SIG-M5 treated with dmso at 0.1 percent for 504 hours (cell line): Measurements from ENCODE around the gene ZNF565.
"Not testable (repeated sequence)": the region's sequence is repeated elsewhere in the genome, so short reads cannot be mapped to it uniquely, and the experiment has no call there.

Experiments
- DNase-seq: peaks from one replicate; lab custom pipeline; 2025; ENCODE audit not compliant: unreplicated experiment; lab: John Stamatoyannopoulos, UW

The ZNF565 gene

DNA sequence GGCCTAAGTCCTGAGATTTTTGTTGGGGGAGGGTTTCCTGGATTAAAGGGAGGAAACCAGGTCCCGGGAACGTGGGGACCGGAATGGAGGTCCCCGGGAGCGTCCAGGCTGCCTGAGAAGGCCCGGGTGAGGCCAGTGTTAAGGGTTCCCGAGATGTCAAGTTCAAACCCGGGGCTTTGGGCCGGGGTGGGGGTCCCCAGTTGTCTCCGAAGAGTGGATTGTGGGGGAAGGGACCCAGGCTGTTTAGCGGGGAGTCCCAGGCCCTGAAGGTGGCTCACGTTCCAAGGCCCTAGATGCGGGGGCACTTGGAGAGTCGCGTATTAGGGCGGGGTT, 62.5 kb downstream of the ZNF565 start:
- DNase-seq = no peak

DNA sequence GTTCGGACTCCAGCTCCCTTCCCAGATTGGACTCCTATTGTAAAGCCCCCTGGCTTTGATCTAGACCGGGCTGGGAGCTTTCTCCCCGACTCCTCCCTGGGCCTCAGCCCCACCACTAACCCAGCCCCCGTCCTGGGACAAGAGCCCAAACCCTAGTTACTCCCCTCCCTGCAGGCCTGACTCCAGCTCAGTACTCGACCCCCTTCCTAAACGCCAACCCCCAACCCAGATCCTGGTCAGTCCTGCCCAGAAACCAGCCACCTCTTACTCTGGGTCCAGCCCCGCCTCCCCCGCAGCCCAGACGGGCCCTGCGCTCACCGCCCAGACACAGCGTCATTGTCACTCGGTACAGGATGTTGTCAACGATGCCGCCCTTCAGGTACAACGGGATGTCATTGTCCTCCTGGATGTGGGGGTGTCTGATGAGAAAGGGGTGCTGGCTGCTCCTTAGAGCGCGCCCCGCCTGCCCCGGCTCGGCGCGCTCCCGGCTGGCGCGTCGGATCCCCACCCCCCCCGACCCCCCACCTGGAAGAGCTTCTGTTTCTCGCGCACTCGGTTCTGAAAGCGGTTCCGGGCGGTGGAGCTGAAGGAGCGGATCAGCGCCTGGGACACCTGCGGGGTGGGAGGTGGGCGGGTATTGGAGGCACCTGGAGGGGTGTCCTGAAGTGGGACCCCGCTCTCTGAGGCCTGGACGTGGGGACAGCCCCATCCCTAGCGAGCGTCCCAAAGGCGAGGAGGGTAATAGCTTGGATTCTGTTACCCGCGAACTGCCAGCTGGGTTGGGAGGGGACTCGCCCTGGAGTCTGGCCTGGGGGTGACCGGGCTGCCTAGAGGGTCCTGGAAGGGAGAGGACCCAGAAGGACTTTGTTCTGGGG, 63.1 kb downstream of the ZNF565 start:
- no peak for DNase-seq

DNA sequence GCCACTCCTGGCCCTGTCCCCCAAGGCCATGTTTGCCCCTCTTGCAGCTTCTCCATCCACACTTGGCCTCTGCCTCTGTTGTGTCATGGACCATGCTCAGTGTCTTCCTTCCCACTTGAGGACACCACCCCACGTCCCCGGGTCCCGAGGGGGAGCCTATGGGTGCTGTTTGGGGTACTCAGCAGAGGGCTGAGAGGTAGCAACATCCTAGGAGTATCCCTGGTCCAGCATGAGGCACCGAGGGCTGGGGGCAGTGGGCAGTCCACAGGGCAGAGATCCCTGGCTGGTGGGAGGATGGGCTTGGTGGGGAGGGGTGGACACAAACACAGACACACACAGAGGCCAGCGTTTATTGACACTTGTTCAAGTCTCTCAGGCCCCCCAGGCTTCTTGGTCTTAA, 63.9 kb downstream of the ZNF565 start:
- no peak for DNase-seq

DNA sequence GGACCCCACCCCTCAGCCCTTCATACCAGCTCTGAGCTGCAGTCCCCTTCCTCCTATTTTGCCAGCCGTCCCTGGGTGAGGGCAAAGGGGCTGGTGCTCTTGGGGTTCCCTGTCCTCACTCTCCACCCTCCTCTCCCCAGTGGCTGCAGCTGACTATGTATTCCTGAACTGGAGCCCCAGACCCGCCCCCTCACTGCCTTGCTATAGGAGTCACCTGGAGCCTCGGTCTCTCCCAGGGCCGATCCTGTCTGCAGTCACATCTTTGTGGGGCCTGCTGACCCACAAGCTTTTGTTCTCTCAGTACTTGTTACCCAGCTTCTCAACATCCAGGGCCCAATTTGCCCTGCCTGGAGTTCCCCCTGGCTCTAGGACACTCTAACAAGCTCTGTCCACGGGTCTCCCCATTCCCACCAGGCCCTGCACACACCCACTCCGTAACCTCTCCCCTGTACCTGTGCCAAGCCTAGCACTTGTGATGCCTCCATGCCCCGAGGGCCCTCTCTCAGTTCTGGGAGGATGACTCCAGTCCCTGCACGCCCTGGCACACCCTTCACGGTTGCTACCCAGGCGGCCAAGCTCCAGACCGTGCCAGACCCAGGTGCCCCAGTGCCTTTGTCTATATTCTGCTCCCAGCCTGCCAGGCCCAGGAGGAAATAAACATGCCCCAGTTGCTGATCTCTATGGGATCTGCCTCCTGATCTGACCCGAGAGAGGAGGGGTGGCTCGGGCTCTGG, 64.6 kb downstream of the ZNF565 start:
- no peak for DNase-seq

DNA sequence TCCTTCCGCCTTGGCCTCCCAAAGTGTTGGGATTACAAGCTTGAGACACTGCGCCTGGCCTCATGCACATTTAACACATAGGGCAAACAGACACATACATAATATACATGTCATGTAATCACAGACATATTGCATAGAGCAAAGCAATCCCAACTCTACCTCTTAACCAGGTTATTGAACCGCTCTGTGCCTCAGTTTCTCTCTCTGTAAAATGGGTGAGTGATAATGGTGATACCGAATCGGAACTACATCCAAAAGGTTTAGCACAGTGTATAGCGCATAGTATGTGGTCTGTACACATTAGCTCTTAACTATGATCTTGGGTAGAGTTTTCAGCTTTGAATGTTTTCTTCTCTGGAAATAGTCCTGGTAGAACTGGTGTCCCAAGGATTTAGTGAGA, 69.8 kb downstream of the ZNF565 start:
- DNase-seq = no peak

DNA sequence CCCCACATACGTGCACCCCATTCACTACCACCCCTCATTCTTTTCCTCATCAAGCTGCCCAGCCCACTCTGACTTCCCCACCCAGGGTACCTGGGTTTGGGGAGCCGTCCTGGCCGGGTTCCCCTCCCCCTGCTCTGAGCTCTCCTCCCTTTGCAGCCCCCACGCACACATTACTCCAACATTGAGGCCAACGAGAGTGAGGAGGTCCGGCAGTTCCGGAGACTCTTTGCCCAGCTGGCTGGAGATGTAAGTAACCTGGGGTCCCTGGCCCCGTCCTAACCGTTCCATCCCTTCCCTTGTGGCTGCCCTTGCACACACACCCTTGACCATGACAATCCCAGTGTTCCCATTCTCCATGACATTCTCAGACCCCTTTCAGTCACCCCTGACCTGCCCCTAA, 72.0 kb downstream of the ZNF565 start:
- no peak for DNase-seq

DNA sequence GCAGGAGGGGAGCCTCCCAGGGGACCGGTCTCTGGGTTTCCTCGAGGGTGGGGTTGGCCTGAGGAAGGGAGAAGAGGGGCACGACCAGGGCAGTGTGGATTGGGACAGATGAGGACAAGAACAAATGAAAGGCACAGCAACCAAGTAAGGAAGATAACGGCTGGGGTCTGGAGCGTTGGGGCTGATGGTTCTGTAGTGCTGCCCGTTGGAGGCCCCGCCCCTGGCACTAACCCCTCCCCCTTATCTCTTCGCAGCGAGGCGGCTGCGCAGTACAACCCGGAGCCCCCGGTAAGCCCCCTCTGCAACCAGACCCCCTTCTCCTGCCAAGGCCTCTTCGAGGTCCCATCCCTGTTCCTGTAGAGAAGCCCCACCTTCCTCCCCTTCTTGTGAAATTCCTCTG, 72.4 kb downstream of the ZNF565 start:
- no peak for DNase-seq

DNA sequence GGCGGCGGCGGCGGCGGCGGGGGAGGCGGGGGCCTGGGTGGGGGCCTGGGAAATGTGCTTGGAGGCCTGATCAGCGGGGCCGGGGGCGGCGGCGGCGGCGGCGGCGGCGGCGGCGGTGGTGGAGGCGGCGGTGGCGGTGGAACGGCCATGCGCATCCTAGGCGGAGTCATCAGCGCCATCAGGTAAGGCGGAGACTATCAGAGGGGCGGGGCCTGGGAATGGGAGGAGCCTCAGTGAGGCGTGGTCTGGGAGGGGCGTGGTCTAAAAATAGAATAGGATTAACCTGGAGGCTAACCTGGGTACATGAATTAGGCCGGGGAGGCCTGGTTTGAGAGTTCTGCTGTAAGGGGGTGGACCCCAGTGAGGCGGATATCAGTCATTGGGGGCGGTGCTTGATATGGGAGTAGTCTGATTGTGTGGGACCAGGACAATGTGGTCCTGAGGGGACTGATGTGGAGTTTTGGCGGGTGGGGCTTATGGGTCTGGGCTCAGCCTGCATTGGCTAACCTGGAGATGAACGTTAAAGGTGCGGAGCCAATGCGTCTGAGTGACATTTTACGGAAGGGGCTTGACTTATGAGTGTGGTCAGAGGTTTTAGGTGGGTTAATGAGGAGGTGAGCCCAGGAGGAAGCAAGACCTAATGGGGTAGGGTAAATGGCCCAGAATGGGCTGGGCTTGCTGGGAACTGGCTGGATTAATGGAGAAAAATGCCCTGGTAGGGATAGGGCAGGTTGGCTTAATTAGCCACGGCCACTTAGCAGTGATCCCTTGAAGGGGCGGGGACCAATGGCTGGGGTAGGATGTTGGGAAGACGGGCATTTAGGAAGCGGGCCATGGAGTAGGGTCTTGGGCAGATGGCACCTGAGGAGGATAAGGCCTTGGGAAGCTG, 73.2 kb downstream of the ZNF565 start:
- DNase-seq = peak; percentile 68

DNA sequence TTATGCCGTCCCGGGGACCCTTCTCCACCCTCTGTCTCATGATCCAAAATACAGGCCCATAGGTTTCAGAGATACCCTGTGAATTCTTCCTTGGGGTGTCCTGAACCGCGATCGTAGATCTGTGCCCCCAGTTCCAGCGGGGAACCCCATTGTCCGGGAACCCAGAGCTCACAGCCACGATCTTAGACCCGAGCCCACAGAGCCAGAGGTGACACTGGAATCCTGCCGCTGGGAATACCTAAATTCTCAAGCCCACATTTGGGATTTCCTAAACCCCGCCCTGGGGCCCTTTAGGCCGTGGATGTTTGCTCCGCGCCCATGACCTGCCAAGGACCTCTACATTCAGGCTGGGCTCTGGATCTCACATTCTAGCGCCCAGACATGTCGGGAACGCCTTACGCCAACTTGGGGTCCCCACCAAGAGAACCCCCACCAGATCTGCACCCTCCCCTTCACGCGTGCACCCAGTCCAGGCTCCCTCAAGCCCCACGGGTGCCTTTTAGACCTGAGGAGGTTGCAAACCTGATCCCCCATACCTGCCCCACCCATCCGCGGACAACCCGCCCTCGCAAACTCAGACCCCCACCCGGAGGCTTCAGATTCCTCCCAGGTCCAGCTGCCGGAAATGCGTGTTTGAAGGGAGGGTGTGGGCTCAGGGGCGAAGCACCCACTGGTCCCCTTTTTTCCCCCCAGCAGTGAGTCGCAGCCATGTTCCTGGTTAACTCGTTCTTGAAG, 74.0 kb downstream of the ZNF565 start:
- peak; percentile 62 for DNase-seq

DNA sequence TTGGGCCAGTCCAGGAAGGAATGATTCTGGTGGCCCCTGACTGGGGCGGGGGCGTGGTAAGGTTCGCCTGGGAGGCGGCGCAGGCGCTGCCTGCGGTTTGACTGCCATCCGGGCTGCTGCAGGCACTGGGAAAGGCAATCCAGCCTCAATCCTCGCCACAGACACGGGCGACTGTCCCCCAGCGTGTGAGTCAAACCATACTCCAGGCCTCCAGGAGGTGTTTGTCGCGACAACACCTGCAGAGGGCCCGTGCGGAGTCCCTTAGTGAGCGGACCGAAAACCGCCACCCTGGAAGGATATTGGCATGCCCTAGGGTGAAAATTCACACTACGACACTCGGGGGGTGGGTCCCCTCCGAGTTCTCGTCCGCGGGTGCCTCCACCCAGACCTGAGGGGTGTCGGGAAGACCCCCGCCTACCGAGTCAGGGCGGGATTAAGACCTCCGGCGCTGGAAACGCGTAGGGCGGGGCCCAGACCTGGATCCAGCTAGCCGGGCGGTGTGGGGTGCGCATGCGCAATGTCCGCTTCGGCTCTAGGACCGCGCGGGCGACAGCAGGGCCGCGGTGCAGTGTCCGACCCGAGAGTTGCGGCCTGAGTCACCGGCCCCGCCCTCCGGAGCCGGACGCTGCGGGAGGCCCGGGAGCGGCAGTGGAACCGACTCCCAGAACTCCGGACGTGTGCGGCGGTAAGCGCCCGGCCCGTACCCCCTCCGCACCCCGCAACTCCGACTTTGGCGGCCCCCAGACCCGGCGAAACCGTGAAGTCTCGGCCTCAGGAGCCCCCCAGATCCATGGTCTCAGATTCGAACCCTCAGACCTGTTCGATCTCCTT, 74.8 kb downstream of the ZNF565 start, which contains the start of gene CAPNS1:
TSS of gene CAPNS1 (plus strand) at position 594 of the 831 bp plus-strand sequence. CDS start 946 bp downstream, outside the sequence.
- DNase-seq = peak; percentile 88

DNA sequence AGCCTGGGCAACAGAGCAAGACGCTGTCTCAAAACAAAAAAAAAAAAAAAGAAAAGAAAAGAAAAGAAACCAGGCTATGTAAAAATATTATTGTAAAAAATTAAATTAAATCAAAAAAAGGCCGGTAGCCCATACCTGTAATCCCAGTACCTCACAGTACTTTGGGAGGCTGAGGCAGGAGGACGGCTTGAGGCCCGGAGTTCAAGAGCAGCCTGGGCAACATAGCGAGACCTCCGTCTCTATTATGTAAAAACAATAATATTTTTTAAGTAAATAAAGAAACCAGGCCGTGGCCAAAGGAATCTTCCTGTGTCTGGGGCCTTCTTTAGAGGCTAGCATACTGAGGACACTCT, 75.4 kb downstream of the ZNF565 start:
- DNase-seq = no peak

DNA sequence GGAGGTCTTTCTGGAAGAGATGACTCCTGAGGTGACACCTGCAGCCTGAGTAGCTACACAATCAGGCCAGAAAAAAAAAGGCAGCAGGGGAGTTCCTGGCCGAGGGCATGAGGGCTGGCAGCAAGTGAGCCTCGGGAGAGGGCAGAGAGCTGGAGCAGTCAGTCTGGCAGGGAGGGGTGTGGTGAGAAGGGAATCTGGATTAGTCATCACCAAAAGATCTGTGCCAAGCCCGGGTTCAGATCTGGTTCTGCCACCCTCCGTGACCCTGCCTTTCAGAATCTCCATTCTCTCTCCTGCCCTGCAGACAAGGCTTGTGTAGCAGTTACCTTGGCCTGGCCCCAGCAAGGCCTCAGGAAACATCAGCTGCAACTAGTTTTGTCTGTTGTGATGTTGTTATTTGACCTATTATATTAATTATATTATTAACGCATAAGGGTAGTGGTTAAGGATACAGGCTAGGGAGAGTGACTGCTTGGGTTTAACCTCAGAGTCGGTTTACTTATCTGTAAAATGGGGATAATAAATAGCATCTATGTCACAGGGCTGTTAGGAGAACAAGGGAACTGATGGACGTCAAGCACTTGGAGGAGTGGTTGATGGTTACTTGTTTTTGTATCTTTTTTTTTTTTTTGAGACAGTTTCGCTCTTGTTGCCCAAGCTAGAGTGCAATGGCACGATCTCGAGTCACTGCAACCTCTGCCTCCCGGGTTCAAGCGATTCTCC, 77.3 kb downstream of the ZNF565 start:
- DNase-seq = peak; percentile 64

DNA sequence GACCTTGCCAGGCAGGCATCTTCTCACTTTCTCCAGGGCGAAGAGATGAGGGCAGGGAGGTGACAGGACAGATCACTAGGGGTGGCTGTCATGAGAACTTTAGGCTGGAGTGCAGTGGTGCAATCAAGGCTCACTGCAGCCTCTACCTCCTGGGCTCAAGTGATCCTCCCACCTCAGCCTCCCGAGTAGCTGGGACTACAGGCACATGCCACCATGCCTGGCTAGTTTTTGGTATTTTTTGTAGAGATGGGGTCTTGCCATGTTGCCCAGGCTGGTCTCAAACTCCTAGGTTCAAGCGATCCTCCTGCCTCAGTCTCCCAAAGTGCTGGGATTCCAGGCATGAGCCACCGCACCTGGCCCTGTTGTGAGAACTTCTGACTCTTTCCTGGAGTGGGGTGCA, 79.6 kb downstream of the ZNF565 start:
- DNase-seq = not testable (repeated sequence)
